ENCODE results near the gene IMMP2L.

Gene IMMP2L

GRCh38 chr7:111104710-111105109 lies 457.6 kb downstream of the IMMP2L start:
- in situ Hi-C loops (cut with HindIII; ENCODE audit: low sequenced_read_pairs) = no loop called here
- TF ChIP-seq, protein P1, sequence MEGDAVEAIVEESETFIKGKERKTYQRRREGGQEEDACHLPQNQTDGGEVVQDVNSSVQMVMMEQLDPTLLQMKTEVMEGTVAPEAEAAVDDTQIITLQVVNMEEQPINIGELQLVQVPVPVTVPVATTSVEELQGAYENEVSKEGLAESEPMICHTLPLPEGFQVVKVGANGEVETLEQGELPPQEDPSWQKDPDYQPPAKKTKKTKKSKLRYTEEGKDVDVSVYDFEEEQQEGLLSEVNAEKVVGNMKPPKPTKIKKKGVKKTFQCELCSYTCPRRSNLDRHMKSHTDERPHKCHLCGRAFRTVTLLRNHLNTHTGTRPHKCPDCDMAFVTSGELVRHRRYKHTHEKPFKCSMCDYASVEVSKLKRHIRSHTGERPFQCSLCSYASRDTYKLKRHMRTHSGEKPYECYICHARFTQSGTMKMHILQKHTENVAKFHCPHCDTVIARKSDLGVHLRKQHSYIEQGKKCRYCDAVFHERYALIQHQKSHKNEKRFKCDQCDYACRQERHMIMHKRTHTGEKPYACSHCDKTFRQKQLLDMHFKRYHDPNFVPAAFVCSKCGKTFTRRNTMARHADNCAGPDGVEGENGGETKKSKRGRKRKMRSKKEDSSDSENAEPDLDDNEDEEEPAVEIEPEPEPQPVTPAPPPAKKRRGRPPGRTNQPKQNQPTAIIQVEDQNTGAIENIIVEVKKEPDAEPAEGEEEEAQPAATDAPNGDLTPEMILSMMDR (IDR thresholded peaks at IDR 0.05; ENCODE audit: low read depth, low read length) = no peak
- no peak for DNase-seq (ENCODE audit: low read depth, low spot score)
- no peak overlapping the region for H3K4me3 ChIP-seq (ENCODE audit: low read depth, low read length)

- TF ChIP-seq, protein P1 (IDR thresholded peaks at IDR 0.05; ENCODE audit: low read depth, low read length) = no peak
- in situ Hi-C loops (cut with HindIII; ENCODE audit: low sequenced_read_pairs) = no loop called here
- H3K4me3 ChIP-seq (ENCODE audit: low read depth, low read length) = no peak overlapping the region
- no peak for DNase-seq (ENCODE audit: low read depth, low spot score)
These were observed 458.5 kb downstream of the IMMP2L start for GRCh38 chr7:111103678-111104274.

DNA sequence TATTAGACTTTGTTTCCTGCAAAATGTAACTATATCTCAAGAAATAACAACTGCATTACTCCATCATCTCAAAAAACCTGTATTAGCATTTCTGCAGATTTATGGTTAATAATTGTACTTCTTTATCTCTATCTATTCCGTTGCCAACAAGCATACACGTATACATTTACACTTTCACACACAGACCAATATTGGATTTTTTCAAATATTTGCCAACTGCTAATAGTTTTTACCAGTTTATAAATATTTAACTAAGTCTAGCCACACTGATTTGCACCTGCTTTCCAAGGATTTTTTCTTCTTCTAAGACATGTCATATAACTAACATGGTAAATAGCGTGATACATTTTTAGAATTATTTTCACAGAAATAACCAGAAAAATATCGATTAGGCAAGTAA lies 459.2 kb downstream of the IMMP2L start:
- TF ChIP-seq, protein P1 (IDR thresholded peaks at IDR 0.05; ENCODE audit: low read depth, low read length) = no peak
- no peak overlapping the region for H3K4me3 ChIP-seq (ENCODE audit: low read depth, low read length)
- in situ Hi-C loops (cut with HindIII; ENCODE audit: low sequenced_read_pairs) = no loop called here
- DNase-seq (ENCODE audit: low read depth, low spot score) = no peak

GRCh38 chr7:111101856-111102646 lies 460.2 kb downstream of the IMMP2L start:
- TF ChIP-seq, protein P1 (IDR thresholded peaks at IDR 0.05; ENCODE audit: low read depth, low read length) = no peak
- in situ Hi-C loops (cut with HindIII; ENCODE audit: low sequenced_read_pairs) = no loop called here
- H3K4me3 ChIP-seq (ENCODE audit: low read depth, low read length) = no peak overlapping the region
- no peak for DNase-seq (ENCODE audit: low read depth, low spot score)

DNA sequence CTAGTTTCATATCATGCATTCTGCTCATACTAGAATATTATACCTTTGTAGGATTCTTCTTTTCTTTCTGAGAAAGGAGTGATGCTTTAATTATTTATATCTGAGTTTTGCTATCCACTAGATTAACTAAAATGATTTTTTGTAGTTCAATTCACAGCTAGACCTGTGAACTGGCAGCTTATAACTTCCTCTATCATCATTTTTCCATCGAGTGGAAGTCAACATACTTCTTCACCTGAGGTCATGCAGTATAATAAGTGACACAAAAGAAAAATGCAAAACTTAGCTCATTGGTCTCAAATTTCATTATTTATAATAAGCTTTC lies 463.4 kb downstream of the IMMP2L start:
- TF ChIP-seq, protein P1 (IDR thresholded peaks at IDR 0.05; ENCODE audit: low read depth, low read length) = no peak
- DNase-seq (ENCODE audit: low read depth, low spot score) = no peak
- H3K4me3 ChIP-seq (ENCODE audit: low read depth, low read length) = no peak overlapping the region
- in situ Hi-C loops (cut with HindIII; ENCODE audit: low sequenced_read_pairs) = no loop called here

DNA sequence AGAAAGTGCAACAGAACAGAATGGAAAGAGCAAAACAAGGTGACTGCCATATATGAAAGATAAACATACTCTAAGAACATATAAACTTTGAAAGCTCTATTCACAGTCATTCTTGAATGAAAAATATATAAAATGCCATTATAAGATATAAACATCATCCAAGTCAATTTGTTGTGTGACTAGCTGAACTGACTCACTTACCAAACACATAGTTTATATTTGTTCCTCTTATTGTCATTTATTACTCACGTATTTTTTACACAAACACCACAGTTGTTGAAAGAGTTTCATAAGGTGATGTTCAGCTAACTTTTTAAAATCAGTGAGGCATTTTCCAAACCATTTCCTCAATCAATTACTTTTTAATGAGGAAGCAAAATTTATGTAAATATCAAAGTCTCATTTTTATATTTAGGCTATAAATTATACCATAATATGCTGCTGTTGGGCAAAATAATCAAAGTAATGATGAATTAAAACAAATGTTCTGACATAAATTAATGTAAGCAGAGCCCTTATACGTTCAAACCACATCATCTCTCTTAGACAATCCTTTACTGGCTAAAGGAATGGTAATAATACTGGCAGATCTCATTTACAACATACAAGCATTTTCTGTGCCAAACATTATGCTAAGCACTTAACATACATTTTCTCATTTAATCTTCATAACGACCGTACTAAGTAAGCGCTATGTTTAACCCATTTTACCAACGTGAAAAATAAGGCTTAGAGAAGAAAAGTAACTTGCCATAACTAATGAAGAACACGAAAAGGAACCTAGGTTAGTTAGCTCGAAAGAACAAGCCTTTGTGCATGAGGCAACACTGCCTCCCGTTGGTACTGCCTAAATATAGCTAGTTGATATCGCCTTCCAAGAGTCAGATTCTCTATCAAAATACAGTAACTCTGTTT lies 464.0 kb downstream of the IMMP2L start:
- in situ Hi-C loops (cut with HindIII; ENCODE audit: low sequenced_read_pairs) = no loop called here
- H3K4me3 ChIP-seq (ENCODE audit: low read depth, low read length) = no peak overlapping the region
- TF ChIP-seq, protein P1 (IDR thresholded peaks at IDR 0.05; ENCODE audit: low read depth, low read length) = peak; percentile 79
- peak; percentile 64 for DNase-seq (ENCODE audit: low read depth, low spot score)
